ENCODE results near the gene SELPLG.
"Not testable (repeated sequence)": the region's sequence is repeated elsewhere in the genome, so short reads cannot be mapped to it uniquely, and the experiment has no call there.

Gene SELPLG

DNA sequence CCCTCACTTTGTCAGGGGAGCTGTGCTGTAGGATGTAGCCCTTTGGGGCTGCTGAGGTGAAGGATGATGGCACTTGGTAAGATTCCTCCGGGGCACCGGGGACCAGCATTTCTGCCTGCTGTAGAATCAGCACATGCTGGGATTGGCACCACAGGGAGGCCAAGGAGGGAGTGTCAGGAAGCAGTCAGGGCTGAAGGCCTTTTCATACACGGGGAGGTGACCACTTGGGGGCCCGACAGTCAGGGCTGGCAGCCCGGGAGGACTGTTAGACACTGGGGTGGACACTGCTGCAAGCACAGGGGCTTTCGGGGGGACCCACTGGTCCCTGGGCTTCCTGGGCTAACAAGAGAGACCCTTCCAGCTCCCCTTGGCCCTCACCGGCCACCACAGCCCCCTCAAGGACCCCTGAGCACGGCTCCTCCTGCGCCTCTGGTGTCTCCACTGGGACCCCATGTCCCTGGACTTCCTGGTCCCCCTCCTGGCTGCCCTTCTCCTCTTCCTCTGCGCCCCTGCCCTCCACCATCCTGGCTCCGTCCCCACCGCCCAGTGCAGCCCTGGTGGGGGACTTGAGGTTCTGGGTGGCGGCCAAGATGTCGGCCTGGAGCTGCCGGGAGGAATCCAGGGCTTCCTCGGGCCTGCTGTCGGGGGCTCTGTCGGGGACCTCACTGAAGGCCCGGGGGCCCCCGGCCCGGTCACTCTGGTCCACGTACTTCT, 42.3 kb downstream of the SELPLG start:
- no peaks in the 10 kb centered on the region for H3K4me1 ChIP-seq
- no peak for DNase-seq
- TF ChIP-seq, protein P1, sequence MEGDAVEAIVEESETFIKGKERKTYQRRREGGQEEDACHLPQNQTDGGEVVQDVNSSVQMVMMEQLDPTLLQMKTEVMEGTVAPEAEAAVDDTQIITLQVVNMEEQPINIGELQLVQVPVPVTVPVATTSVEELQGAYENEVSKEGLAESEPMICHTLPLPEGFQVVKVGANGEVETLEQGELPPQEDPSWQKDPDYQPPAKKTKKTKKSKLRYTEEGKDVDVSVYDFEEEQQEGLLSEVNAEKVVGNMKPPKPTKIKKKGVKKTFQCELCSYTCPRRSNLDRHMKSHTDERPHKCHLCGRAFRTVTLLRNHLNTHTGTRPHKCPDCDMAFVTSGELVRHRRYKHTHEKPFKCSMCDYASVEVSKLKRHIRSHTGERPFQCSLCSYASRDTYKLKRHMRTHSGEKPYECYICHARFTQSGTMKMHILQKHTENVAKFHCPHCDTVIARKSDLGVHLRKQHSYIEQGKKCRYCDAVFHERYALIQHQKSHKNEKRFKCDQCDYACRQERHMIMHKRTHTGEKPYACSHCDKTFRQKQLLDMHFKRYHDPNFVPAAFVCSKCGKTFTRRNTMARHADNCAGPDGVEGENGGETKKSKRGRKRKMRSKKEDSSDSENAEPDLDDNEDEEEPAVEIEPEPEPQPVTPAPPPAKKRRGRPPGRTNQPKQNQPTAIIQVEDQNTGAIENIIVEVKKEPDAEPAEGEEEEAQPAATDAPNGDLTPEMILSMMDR (IDR thresholded peaks at IDR 0.05; ENCODE audit: low read depth, low read length): no peak
- H3K27me3 ChIP-seq: no peaks in the 10 kb centered on the region
- no peaks in the 10 kb centered on the region for H3K9me3 ChIP-seq
- no peak overlapping the region for H3K4me3 ChIP-seq (ENCODE audit: low read depth, low read length)
- H3K36me3 ChIP-seq: no peaks in the 10 kb centered on the region; the same call in 1 of the 2 replicates

- H3K4me1 ChIP-seq; H3K9me3 ChIP-seq; H3K27me3 ChIP-seq; H3K36me3 ChIP-seq; H3K4me3 ChIP-seq (ENCODE audit: low read depth, low read length); DNase-seq: not testable (repeated sequence)
These were observed 43.2 kb downstream of the SELPLG start for GRCh38 chr12:108590463-108590862.

GRCh38 chr12:108589840-108590229, 43.9 kb downstream of the SELPLG start:
- Histone ChIP-seq H3K27me3 (no peaks in the 10 kb centered on the region), H3K4me3 (ENCODE audit: low read depth, low read length) (no peak overlapping the region), H3K4me1 (no peaks in the 10 kb centered on the region), H3K36me3 (no peaks in the 10 kb centered on the region; the same call in 1 of the 2 replicates), H3K9me3 (no peaks in the 10 kb centered on the region)
- DNase-seq: no peak
- TF ChIP-seq, protein P1 (IDR thresholded peaks at IDR 0.05; ENCODE audit: low read depth, low read length): no peak

GRCh38 chr12:108589028-108589839, 44.5 kb downstream of the SELPLG start:
- Histone ChIP-seq H3K4me1 (no peaks in the 10 kb centered on the region), H3K27me3 (no peaks in the 10 kb centered on the region), H3K4me3 (ENCODE audit: low read depth, low read length) (no peak overlapping the region), H3K9me3 (no peaks in the 10 kb centered on the region), H3K36me3 (no peaks in the 10 kb centered on the region; the same call in 1 of the 2 replicates)
- TF ChIP-seq, protein P1 (IDR thresholded peaks at IDR 0.05; ENCODE audit: low read depth, low read length): no peak
- DNase-seq: no peak

GRCh38 chr12:108587826-108588225, 45.9 kb downstream of the SELPLG start:
- TF ChIP-seq, protein P1 (IDR thresholded peaks at IDR 0.05; ENCODE audit: low read depth, low read length): no peak
- no peaks in the 10 kb centered on the region for H3K9me3 ChIP-seq
- no peak for DNase-seq

GRCh38 chr12:108586306-108586705, 47.4 kb downstream of the SELPLG start:
- TF ChIP-seq, protein P1 (IDR thresholded peaks at IDR 0.05; ENCODE audit: low read depth, low read length): no peak
- DNase-seq: no peak
- no peaks in the 10 kb centered on the region; the same call in 1 of the 2 replicates for H3K36me3 ChIP-seq
- no peak overlapping the region for H3K4me3 ChIP-seq (ENCODE audit: low read depth, low read length)
- no peaks in the 10 kb centered on the region for H3K27me3 ChIP-seq
- H3K9me3 ChIP-seq: no peaks in the 10 kb centered on the region
- H3K4me1 ChIP-seq: peaks cover 6% of the 10 kb centered on the region; the same call in 1 of the 2 replicates

More at GRCh38 chr12:108587826-108588225, 45.9 kb downstream of the SELPLG start:
- Histone ChIP-seq H3K27me3 (no peaks in the 10 kb centered on the region), H3K4me3 (ENCODE audit: low read depth, low read length) (no peak overlapping the region), H3K36me3 (no peaks in the 10 kb centered on the region; the same call in 1 of the 2 replicates), H3K4me1 (peaks cover 6% of the 10 kb centered on the region; the same call in 1 of the 2 replicates)
